SK-N-MC (cell line): ENCODE data around the gene LCORL.

Experiments used
- EZH2 ChIP-seq: fragments of 200-600 bp; sonication (generic); IDR thresholded peaks from one replicate; pipeline ENCODE4 v1.6.1; 2017; ENCODE audit warnings: antibody characterized with exemption
- FOXP2 ChIP-seq: optimal IDR thresholded peaks from 2 replicates; pipeline ENCODE3; 2011; ENCODE audit warnings: mild to moderate bottlenecking, moderate library complexity; ENCODE audit not compliant: insufficient read depth; ENCODE audit errors: extremely low read length, control extremely low read depth
- POLR2AphosphoS5 ChIP-seq: IDR thresholded peaks from 2 replicates; pipeline ENCODE4 v1.6.1; 2012; ENCODE audit warnings: mild to moderate bottlenecking, low read depth, low read length, borderline replicate concordance

DNA sequence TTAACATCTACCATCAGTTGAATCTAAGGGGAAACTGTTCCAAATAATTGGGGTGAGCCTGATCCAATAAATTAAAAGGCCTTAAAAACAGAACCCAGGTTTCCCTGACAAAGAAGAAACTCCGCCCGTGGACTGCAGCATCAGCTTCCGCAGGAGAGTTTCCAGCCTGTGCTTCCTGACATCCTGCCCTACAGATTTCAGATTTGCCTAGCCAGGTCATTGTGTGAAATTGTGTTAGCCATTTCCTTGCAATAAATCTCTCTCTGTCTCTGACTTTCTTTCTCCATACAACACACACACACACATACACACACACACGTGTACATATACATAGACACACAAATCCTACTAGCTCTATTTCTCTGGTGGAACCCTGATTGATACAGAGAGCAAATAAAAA lies 48.3 kb upstream of the LCORL start:
- TF ChIP-seq POLR2AphosphoS5, result no peak
- no peak for TF ChIP-seq EZH2
- TF ChIP-seq FOXP2, result no peak
